Pulmonary artery endothelial cell (primary cell): ENCODE results near the gene SLC25A40. TPM values are rescaled to one million over a fixed set of nuclear protein-coding genes. Genes with fewer than 3 reads are reported as not detected.
A peak's percentile ranks its signal among the peaks of the same experiment; 100 is the strongest.
"Not testable (repeated sequence)": the region's sequence is repeated elsewhere in the genome, so short reads cannot be mapped to it uniquely, and the experiment has no call there.

Experiments
- DNase-seq: peaks from one replicate; pipeline ENCODE4 v3.0.0-alpha.2; 2011; ENCODE audit warnings: low read depth, low spot score
- total RNA-seq: library from RNA; depleted of rRNA; stranded (reverse); fragments of >200 nt; gene quantifications from 2 replicates; pipeline ENCODE4 v1.2.3, GENCODE V29; 2014

The SLC25A40 gene
- total RNA-seq, 1 donor from 2014 or later, result 4.3 TPM

DNA sequence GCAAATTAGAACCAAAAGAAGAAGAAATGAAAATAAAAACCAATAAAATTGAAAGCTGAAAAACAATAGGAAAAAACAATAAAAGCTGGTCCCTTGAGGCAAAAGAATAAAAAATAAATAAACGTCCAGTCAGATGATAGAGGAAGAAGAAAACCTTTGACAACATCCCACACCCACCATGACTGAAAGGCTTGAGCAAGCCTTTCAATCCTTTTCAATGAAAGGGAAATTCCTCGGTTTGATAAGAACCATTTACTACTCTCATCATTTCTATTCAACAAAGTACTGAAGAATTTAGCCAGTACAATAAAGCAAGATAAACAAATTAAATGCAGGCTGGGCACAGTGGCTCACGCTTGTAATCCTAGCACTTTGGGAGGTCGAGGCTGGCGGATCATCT lies 3.8 kb downstream of the SLC25A40 start:
- no peak for DNase-seq

DNA sequence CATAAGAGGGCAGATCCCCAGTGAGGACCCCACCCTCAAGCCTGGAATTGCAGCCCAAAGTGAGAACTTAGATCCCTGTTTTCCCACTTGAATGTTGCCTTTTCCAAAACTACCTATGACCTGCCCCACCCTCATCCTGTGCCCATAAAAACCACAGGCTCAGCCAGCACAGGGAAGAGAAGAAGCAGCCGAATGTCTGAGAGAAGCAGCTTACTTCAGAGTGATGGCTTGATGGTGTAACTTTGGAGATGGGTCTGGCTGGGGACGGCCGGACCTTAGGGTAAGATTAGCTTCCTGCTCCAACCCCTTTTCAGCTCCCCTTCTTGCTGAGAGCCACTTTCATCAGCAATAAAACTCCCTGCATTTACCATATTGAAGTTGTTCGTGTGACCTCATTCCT lies 5.7 kb downstream of the SLC25A40 start:
- no peak for DNase-seq

DNA sequence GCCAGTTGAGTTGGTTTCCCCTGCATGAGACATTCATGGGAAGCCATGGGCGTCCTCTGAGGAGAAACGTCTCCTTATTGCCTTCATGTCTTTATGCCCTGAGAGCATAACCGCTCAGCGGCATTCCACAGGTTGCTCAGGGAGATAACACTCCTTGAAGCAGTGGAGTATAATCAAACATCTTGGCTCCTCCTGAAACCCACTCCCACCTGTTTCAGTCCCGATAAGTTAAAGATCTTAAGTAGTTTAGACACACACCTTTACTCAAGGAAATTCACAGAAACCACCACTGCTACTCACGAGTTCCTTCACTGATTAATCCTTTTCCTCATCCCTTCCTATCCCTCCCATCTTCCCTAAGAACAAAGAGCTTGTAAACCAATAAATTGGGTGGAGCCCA lies 9.6 kb downstream of the SLC25A40 start:
- not testable (repeated sequence) for DNase-seq

DNA sequence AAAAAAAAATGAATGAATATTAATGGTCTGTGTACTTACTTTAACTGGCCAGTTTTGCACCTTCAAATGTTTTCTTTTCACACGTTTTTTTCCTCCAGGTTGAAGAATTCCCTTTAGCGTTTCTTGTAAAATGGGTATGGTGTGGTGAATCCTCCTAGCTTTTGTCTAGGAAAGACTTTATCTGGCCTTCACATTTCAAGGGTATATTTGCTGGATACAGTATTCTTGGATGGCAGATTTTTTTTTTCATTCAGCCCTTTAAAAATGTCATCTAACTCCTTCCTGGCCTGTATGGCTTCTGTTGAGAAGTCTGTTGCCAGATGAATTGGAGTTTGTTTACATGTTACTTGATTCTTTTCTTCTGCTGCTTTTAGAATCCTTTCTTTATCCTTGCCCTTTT lies 10.1 kb downstream of the SLC25A40 start:
- DNase-seq, result no peak

DNA sequence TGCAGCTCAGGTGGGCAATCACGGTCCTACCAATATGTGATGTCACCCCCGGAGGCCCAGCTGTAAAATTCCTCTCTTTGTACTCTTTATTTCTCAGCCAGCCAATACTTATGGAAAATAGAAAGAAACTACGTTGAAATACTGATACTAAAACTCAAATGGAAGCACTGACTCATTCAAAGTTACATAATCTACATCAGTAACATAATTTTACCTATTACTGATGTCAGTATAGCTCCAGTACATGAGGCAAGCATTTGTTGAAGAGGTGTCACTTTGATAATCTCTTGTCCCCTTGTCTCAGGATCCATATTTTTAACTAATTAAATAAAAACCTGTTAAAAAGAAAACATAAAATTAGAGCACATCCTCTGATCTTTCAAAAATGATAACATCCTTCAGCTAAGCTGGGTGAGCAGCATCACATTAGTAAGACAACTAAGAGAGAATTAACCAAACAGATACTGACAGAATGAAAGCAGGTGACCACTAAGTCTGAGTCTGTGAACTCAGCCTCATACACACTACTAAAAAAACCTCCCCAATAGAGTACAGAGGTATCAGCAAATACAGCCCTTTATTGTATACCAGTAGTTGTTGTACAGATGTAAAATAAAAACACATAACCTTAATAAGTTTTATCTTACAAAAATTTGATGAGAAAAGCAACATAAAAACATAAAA lies 17.6 kb downstream of the SLC25A40 start:
- no peak for DNase-seq

DNA sequence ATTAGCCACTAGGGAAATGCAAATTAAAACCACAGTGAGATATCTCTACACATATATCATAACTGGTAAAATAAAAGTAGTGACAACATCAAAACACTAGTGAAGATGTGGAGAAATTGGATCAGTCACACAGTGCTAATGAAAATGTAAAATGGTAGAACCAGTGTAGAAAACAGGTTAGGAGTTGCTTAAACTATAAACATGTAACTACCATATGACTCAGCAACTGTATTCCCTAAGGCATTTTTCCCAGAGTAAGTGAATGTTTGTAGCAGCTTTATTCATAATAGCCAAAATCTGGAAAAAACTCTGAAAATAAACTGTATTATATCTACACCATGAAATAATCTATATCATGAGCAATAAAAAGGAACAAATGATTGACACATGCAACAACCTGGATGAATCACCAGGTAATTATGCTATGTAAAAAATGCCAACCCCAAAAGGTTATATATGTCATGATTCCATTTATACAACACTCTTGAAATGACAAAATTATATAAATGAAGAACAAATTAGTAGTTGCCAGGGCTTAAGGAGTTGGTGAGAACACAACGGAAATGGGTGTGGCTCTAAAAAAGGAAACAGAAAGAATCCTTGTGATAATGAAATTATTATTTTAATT lies 22.8 kb downstream of the SLC25A40 start:
- DNase-seq, result no peak

DNA sequence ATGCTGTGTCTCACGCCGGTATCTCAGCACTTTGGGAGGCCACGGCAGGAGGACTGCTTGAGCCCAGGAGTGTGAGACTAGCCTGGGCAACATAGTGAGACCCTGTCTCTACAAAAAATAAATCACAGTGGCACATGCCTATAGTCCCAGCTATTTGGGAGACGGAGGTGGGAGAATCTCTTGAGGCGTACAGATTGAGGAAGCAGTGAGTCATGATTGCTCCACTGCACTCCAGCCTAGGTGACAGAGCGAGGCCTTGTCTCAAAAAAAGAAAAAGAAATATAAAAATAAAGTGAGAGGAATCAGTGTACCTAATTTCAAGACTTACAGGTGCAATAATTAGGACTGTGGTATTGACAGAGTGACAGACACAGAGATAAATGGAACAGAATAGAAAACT lies 23.9 kb downstream of the SLC25A40 start:
- no peak for DNase-seq

DNA sequence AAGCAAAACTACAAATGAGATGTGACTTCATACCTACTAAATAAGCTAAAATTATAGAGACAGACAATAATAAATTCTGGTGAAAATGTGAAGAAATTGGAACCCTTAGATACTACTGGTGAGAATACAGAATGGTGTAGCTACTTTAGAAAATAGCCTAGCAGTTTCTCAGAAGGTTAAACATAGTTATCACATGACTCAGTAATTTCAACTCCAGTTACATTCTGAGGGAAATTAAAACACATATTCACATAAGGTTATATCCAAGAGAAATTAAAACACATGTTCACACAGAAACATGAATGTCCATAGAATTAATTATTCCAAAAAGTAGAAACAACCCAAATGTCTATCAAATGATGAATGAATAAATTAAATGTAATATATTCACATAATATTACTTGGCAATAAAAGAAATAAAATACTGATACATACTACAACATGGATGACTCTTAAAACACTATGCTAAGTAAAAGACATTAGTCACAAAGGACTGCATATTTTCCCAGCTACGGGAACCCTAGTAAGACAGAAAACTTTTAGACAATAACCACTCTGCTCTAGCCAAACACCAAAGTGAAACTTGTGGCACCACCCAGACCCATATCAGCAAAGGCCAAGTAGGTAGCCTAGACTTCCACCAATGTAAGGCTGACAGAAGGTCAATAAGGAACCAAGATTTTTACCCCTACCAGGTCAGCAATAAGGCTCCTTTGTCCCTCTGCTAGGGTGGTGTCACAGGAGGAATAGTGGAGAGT lies 25.1 kb downstream of the SLC25A40 start:
- DNase-seq, result no peak

DNA sequence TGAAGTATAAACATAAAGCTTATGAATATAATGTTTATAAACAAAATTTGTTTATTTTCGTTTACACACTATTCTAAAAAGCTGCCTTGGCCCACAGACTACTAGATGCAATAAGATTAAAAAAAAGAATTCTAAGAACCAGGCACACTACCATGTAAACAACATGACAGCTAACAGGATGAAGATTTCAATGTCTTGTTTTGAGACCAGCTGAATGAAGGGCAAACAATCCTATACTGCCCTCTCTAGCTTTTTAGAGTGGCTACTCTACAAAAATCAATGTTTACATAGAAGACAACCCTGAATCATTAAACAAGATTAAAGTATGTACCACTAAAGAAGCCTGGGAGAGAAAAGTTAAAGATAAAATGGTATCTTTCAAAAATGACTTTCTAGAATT lies 38.6 kb downstream of the SLC25A40 start:
- DNase-seq, result no peak

DNA sequence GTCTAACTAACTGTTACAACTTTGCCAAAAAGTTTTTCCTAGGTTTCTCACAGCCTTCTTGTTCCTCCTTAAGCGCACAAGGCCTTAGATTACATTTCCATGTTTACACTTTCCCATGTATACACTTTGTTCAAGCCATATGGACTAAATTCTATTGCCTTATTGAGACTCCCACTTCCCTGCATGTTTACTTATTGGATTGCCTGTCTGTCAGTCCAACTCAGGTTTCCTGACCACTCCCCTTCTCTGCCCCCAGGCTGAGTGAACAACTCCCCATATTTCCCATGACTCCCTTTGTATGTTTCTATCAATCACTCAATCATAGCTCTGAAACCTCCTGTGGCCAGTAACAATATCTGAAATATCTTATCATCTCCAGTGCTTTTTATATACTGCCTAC lies 43.0 kb downstream of the SLC25A40 start:
- no peak for DNase-seq

DNA sequence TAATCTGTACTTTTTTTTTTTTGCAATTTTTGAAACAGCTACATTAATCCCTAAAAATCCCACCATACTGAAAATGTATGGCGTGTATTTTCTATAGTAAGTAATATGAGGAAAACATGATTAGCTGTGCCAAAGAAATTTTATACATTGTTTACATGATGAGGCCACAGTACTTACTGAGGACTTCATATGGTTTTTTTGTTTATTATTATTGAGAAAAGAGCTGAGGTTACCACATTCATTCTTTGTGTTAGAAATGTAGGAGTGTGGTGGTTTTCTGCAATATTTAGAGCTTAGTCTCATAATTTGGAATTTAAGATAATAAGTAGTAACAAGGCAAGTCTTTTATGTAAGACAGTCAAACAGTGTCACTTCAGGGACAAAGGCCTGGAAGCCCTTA lies 45.1 kb downstream of the SLC25A40 start:
- no peak for DNase-seq

DNA sequence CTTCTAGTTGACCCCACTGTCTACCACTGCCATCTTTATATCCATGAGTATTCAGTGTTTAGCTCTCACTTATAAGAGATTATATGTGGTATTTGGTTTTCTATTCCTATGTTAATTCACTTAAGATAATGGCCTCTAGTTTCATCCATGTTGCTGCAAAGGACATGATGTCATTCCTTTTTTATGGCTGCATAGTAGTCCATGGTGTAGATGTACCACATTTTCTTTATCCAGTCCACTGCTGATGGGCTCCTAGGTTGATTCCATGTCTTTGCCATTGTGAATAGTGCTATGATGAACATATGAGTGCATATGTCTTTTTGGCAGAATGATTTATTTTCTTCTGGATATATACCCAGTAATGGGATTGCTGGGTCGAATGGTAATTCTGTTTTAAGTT lies 47.8 kb downstream of the SLC25A40 start:
- not testable (repeated sequence) for DNase-seq

DNA sequence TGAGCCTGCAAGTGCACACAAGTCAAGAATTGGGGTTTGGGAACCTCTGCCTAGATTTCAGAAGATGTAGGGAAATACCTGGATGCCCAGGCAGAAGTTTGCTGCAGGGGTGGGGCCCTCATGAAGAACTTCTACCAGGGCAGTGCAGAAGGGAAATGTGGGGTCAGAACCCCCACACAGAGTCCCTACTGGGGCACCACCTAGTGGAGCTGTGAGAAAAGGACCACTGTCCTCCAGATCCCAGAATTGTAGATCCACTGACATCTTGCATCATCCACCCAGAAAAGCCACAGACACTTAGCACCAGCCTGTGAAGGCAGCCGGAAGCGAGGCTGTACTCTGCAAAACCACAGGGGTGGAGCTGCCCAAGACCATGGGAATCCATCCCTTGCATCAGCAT lies 50.8 kb downstream of the SLC25A40 start:
- not testable (repeated sequence) for DNase-seq

DNA sequence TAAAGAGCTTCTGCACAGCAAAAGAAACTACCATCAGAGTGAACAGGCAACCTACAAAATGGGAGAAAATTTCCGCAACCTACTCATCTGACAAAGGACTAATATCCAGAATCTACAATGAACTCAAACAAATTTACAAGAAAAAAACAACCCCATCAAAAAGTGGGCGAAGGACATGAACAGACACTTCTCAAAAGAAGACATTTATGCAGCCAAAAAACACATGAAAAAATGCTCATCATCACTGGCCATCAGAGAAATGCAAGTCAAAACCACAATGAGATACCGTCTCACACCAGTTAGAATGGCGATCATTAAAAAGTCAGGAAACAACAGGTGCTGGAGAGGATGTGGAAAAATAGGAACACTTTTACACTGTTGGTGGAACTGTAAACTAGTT lies 54.1 kb downstream of the SLC25A40 start:
- not testable (repeated sequence) for DNase-seq

DNA sequence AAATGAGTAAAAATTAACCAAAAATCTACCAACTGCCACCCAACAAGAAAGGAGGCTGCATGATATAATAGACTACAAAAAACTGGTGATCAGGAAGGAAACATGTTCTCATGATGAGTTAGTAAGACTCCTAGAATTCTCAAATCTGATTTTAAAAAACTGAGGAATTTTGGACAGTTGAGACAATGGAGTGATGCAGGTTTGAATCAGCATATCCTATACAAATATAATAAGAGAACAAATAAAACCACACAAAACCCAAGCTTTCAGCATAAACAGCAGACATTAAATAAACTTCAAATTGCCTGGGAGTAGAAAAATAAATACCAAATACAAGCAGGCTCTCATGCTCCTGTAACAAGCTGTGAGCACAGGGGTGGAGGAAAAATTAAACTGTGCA lies 57.8 kb downstream of the SLC25A40 start:
- no peak for DNase-seq

DNA sequence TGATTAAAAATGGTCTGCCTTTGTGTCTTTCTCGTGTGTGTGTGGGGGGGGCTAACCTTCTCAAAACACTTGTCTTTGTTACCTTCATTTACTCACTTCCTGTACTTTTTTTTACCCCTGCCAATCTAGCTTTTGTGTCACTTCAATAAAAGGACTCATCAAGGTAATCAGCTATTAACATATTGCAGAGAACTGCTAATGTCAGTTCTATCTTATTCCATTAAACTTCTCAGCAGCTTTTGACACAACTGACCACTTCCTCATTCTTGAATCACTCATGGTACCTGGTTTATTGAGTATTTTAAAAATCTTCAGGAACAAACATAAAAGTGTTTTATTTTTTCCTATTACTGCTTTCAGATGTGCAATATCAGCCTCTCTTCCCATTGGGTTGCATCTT lies 59.8 kb downstream of the SLC25A40 start:
- DNase-seq, result no peak

DNA sequence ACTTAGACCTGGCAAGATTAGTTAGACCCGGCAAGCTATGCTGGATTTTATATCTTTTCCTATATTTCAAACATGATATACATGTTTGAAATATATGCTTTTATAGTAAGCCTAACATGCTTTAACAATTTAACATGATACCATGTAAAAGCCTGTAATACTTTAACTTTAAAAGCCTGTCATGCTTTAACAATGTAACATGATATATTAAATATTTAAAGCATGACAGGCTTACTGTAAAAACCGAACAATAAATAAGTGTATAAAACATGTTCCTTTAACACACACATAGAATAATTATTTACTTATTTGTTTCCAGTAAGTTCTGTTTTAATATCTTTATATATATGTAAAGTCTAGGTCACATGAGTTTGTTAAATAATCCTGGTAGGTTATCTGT lies 65.4 kb downstream of the SLC25A40 start:
- no peak for DNase-seq

DNA sequence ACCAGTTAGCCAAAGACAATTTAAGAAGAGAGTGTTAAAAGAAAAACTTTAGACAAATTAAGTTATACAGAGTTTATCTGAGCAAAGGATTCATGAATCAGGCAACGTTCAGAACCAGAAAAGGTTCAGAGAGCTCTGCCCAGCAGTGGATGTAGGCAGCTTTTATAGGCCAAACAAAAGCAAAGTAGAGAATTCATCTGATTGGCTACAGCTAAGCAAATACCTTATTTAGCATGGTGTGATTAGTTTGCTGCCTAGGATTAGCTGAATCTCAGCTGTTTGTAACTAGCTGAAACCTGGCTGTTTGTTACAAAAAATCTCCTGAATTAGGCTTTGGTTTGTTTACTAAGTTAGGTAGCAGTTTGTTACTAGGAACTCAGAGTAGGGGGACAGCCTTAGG lies 66.0 kb downstream of the SLC25A40 start:
- no peak for DNase-seq

DNA sequence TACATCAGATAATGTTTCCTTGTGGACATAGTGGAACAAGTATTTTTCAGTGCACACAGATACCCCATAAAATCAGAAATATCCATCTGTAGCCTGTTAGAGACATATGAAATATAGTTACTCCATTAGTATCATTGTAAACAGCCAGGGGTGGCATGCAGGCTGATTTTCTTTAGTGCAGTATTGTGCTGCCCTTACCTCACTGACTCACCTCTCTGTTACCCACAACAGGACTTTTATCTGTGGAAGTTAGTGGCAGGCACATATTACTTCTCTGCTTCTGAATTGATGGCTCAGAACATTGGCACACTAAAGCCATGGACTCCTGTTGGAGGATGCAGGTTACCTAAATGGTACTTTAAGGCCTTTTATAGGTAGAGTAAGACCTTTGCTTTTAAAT lies 70.0 kb downstream of the SLC25A40 start:
- DNase-seq, result no peak

DNA sequence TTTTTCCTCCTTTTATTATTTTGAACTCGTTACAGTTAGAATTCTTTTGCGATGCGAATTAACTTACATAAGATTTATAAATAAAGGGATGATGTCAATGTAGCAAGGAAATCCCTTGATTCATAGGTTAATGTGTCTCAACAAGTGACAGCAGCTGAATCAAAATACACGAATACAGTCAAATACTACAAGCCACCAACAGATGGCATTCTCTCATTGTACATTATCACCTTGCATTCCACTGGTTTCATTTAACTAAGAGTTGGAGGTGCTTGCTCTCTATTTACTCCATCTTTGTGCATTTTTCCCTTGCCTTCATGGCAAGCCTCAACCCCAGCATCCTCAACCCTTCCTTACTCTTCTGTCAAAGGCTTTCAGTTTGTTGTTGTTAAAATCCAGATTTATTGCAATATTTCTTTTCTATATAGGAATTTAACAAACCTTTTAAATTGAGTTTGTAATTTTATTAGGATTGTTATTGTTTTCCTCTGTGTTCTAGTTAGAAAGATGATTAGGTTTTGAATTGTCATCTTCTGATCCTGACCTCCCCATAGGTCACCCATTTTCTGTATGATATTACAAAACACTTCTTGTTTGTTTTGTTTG lies 78.3 kb downstream of the SLC25A40 start:
- DNase-seq, result peak; percentile 17

DNA sequence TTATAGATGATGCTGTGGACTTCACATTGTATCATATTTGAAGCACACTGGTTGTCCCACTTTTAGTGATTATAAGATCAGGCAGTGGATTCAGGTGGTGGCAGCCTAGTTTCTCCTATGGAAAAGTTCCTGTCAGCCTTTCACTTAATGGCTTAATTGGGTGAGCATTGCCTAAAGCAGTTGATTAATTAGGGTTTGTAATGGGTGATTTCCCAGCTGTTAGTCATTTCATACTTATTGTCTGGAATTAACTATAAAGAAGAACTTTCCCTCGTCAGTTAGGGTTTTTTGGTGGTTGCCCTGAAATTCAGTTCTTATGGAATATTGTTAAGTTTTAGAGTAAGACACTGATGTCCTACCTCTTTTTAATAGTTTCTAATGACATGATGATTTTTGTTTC lies 78.8 kb downstream of the SLC25A40 start:
- DNase-seq, result no peak

DNA sequence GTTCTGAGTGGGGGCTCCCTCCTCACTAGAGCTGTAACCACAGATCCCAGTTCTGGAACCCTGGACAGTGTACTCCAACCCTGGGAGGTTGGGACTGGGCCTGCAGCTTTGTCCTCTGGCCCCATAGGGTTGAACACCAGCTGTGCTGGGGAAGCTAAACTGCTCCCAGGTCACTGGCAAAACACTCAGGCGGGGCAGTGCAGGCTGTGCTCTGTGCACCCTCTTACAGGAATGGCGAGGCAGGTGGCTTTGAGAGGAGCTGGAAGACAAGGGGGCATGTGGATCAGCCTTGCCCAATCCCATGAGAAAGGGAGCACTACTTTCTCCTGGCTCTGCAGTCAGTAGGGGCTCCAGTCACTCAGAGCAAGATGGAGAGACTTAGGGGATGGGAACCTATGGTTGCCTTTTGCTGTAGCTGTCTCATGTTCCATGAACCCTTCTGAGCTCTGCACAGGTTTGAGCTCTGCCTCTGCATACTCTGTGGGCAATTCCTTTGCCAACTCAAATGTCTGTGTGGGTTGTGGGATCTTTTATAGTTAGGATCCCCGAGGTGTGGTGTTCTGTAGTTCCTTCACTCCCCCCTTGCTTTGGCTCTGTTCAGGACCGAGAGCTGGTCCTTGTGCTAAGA lies 90.7 kb downstream of the SLC25A40 start:
- DNase-seq, result no peak
